Adrenal gland (tissue), 5 donors: ENCODE results near the gene RTP4.

ENCODE experiments used
- CTCF ChIP-seq, 6 experiments: fragments of 450-650 bp in 4 of 6; fragments of 200-600 bp in 2 of 6; sonication (generic) in 1 of 6; IDR thresholded peaks; 1 replicate in 5 of 6; 2 replicates in 1 of 6; pipeline versions ENCODE4 v1.5.1 to v1.8.0; 2016 to 2021; ENCODE audit warnings: antibody characterized with exemption in 6 of 6, mild to moderate bottlenecking in 2 of 6, moderate library complexity in 1 of 6
- POLR2A ChIP-seq, 2 donors: fragments of 450-650 bp; IDR thresholded peaks; one replicate each; pipeline ENCODE4 v1.6.1; 2017; ENCODE audit warnings: antibody characterized with exemption in 2 of 2, mild to moderate bottlenecking in 2 of 2, moderate library complexity in 1 of 2
- donor health status: DM: no; HTN: no; CAD: no.

- TF ChIP-seq CTCF (IDR thresholded peaks at IDR 0.05) (no peak), POLR2A (IDR thresholded peaks at IDR 0.05) (no peak)
Observed at GRCh38 chr3:187343670-187344069, 24.5 kb upstream of the RTP4 start.
